Epithelial cell of proximal tubule (primary cell): Measurements from ENCODE around the gene HSPB9. TPM values are rescaled to one million over a fixed set of nuclear protein-coding genes. Genes with fewer than 3 reads are reported as not detected.

Experiments used
- DNase-seq: peaks from one replicate; pipeline ENCODE4 v3.0.0-alpha.2; 2011; ENCODE audit warnings: low read depth
- H3K4me3 ChIP-seq: 2 replicates; pipeline ENCODE4 v1.5.1; 2011; ENCODE audit warnings: low read depth, mild to moderate bottlenecking, low read length
- total RNA-seq: library from RNA; depleted of rRNA; stranded (reverse); fragments of >200 nt; gene quantifications from 2 replicates; pipeline ENCODE4 v1.2.3, GENCODE V29; 2015
- TF ChIP-seq, protein P1 (sequence below): conservative IDR thresholded peaks from 2 replicates; pipeline ENCODE4 v1.5.1; 2012; ENCODE audit warnings: low read depth, mild to moderate bottlenecking, low read length

HSPB9 gene
- total RNA-seq, 1 donor from 2014 or later = not detected

DNA sequence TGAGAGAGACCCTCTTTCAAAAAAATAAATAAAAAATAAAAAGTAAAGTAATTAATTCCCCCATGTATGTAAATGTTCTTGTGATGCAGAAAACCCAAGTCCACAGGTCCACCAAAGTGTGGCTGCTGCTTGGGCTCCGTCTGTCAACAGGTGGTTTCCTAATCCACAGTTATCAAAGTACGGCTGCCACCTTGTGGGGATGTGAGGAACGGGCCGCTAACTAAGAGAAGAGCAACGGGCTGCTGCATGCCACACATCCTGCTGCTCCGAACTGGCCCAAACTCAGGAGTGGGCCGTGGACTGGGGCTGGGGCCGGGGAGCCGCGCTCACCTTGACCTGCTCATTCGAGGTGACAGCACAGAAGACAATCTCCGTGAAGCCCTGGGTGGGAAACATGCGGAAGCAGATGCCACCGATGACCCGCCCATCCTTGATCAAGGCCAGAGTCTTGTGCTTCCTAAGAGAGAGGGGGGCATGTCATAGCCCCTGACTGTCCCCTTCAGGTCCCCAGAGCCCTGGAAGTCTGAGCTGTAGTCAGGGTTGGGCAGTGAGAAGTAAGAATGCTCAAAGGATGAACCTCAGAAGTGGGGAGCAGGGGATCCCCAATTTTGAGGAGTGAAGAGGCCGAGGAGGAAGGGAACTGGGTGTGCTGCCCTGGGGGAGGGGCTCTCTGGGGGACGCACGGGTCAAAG, 5.8 kb upstream of the HSPB9 start:
- TF ChIP-seq, protein P1, sequence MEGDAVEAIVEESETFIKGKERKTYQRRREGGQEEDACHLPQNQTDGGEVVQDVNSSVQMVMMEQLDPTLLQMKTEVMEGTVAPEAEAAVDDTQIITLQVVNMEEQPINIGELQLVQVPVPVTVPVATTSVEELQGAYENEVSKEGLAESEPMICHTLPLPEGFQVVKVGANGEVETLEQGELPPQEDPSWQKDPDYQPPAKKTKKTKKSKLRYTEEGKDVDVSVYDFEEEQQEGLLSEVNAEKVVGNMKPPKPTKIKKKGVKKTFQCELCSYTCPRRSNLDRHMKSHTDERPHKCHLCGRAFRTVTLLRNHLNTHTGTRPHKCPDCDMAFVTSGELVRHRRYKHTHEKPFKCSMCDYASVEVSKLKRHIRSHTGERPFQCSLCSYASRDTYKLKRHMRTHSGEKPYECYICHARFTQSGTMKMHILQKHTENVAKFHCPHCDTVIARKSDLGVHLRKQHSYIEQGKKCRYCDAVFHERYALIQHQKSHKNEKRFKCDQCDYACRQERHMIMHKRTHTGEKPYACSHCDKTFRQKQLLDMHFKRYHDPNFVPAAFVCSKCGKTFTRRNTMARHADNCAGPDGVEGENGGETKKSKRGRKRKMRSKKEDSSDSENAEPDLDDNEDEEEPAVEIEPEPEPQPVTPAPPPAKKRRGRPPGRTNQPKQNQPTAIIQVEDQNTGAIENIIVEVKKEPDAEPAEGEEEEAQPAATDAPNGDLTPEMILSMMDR = peak; percentile 84
- H3K4me3 ChIP-seq = no peak overlapping the region
- no peak for DNase-seq

DNA sequence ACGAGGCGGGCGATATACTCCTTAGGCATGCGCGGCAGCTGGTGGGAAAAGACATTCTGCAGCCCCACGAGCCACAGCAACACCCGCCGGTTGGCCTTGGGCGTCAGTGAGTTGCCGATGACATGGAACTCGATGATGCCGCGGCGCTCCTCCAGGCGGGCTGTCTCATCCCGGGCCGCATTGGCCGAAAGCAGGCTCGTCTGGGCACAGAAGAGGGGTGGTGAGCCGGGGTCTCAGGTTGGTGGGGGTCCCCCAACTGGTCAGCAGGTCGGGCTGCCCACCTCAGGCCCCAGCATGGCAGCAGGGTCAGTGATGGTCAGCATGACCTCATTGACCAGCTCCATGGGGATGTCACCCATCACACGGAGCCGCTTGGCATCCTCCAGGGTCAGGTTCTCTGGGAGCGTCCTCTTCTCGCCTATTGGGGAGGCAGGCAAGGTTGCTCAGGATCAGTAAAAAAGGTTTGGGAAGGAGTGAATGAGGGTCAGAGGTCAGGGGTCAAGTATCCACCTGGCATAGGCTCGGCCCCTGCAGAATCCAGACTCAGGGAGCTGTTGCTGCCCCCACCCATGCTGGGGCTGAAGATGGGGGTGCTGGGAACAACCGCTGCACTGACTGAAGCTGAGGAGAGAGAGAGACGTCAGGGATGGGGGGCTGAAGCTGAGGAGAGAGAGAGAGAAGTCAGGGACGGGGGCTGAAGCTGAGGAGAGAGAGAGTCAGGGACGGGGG, 5.0 kb upstream of the HSPB9 start:
- TF ChIP-seq, protein P1 = no peak

DNA sequence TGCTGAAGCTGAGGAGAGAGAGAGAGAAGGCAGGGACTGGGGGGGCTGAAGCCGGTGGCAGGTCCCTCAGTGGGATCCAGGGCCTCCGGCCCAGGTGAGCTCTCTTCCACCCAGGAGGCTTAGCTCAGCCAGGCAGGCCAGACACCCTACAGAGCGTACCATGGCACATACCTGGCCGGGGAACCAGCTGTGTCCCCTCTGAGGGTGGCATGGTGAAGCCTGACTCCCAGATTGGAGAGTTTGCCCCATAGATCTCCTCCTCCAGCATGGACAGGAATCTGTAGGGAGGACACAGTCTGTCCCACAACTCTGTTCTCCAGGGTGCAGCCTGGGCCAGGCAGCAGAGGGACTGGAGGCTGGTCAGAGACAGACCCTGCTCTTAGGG, 4.5 kb upstream of the HSPB9 start:
- no peak for DNase-seq
- TF ChIP-seq, protein P1 = no peak
- no peak overlapping the region for H3K4me3 ChIP-seq

More for the DNA sequence above, 5.0 kb upstream of the HSPB9 start:
- no peak overlapping the region for H3K4me3 ChIP-seq
- DNase-seq = no peak

DNA sequence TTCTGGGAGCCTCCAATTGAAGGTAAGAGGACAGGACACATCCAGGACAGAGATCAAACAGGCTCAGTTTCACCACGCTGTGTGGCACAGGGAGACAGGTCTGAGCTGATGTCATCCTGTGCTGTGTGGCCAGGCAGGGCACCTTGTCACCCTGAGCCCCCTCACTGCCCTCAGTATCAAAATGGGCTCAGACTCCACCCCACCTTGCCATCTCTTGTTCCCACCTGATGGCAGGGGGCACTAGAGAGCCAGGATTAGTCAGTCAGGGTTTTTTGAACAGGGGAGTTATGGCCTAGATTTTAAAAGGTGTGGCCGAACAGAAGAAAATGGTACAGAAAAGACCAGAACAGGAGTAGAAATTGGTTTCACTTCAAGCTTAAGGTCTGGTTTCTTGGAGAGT, 4.1 kb upstream of the HSPB9 start:
- DNase-seq = no peak
- TF ChIP-seq, protein P1 = peak; percentile 72
- H3K4me3 ChIP-seq = no peak overlapping the region

DNA sequence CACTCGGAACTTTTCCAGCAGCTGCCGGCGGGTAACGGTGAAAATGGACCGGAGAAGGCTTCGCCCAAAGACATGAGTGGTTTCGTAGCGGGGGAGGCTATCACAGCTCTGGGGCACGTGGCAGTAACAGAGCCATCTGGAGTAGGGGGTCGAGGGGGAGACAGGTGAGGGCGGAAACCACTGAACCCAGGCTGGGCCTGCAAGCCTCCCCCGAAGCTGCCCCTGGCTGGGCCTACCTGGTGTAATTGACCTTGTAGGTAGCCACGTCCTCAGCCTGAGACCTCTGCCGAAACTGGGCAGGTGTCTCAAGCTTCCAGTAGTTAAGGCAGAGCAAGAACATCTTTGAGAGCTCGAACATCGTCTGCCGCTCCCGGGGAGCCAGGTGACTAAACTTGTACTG, 3.3 kb upstream of the HSPB9 start:
- TF ChIP-seq, protein P1 = no peak

DNA sequence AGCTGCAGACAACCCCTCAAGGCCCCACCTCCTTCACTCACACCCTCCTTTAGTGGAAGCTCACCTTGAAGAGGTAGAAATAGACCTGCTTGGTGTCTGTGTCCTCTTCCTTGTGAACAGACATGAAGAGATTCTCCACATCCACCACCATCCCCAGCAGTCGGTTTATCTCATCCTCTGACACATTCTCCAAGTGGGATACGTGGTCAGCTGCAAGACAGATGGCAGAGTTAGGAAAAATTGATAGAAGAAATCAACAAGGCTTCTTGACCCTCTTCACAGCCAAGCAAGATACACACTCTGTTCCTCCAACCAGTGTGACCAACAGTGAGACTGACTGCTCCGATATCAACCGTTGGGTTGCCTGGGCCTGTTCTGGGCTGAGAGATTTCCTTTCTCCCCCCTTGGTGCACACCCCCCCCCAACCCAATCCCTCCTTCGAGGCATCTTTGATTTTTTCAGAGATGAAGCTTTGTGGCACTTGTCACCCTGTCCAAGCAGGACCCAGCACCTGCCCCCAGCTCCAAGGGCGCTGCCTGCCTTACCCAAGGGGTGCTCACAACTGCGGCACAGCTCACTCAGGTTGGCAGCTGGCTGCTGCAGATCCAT, 2.3 kb upstream of the HSPB9 start:
- H3K4me3 ChIP-seq = peak overlapping the region; percentile 65
- TF ChIP-seq, protein P1 = no peak
- no peak for DNase-seq

More for the DNA sequence above, 3.3 kb upstream of the HSPB9 start:
- no peak for DNase-seq
- no peak overlapping the region for H3K4me3 ChIP-seq
